ENCODE measurements around the gene HOXB3. TPM values are rescaled to one million over a fixed set of nuclear protein-coding genes. Genes with fewer than 3 reads are reported as not detected.

The HOXB3 gene
- total RNA-seq, 4 donors from 2014 or later: 3.7 to 14.1 (median 9.4) TPM

GRCh38 chr17:48577330-48577945, 12.6 kb downstream of the HOXB3 start:
- peak overlapping the region; percentile 43 to 85 (median 81) for H3K27ac ChIP-seq
- peaks cover 0 to 88% of the 10 kb centered on the region in 2 donors for H3K27me3 ChIP-seq
- no peak for TF ChIP-seq POLR2A (IDR thresholded peaks at IDR 0.05)
- TF ChIP-seq EP300 (IDR thresholded peaks at IDR 0.05): no peak
- TF ChIP-seq CTCF (IDR thresholded peaks at IDR 0.05): no peak
- peak overlapping the region; percentile 30 to 58 (median 44) for H3K4me3 ChIP-seq
- no peaks in the 10 kb centered on the region for H3K9me3 ChIP-seq
- 2 to 3% methylated on average over 15 to 19 of the region's 19 CpGs for WGBS, 2 donors
- no peaks in the 10 kb centered on the region for H3K36me3 ChIP-seq
- DNase-seq (ENCODE audit: low spot score in 2 of 2): no peak
- H3K4me1 ChIP-seq: peaks cover 0 to 67% (median 16%) of the 10 kb centered on the region in 4 donors

- WGBS, 2 donors: 3 to 5% methylated on average over 30 to 39 of the region's 43 CpGs
- no peaks in the 10 kb centered on the region for H3K36me3 ChIP-seq
- peaks cover 0 to 65% (median 16%) of the 10 kb centered on the region in 4 donors for H3K4me1 ChIP-seq
- H3K27me3 ChIP-seq: peaks cover 0 to 87% of the 10 kb centered on the region in 2 donors
- H3K27ac ChIP-seq: peak overlapping the region; percentile 43 to 85 (median 81)
- H3K4me3 ChIP-seq: peak overlapping the region; percentile 30 to 58 (median 44)
- no peak for DNase-seq (ENCODE audit: low spot score in 2 of 2)
- no peaks in the 10 kb centered on the region for H3K9me3 ChIP-seq
- TF ChIP-seq CTCF (IDR thresholded peaks at IDR 0.05) (no peak), EP300 (IDR thresholded peaks at IDR 0.05) (peak in 1 of 2 donors; percentile 22), POLR2A (IDR thresholded peaks at IDR 0.05) (no peak)
Measured at GRCh38 chr17:48576479-48577309, 13.3 kb downstream of the HOXB3 start.

- Histone ChIP-seq H3K27ac (peak overlapping the region; percentile 43 to 85 (median 81)), H3K27me3 (peaks cover 0 to 87% of the 10 kb centered on the region in 2 donors), H3K36me3 (no peaks in the 10 kb centered on the region), H3K9me3 (no peaks in the 10 kb centered on the region), H3K4me1 (peaks cover 0 to 67% (median 13%) of the 10 kb centered on the region in 4 donors), H3K4me3 (peak overlapping the region in 3 of 4 donors; percentile 34 to 58 (median 53))
- DNase-seq (ENCODE audit: low spot score in 2 of 2): no peak
- no peak for TF ChIP-seq POLR2A (IDR thresholded peaks at IDR 0.05)
- TF ChIP-seq CTCF (IDR thresholded peaks at IDR 0.05): no peak
- peak in 1 of 2 donors; percentile 30 for TF ChIP-seq EP300 (IDR thresholded peaks at IDR 0.05)
- 9 to 19% methylated on average over 22 of the region's 22 CpGs for WGBS, 2 donors
Measured at GRCh38 chr17:48575673-48576478, 14.2 kb downstream of the HOXB3 start.

GRCh38 chr17:48575066-48575582, 14.9 kb downstream of the HOXB3 start:
- no peaks in the 10 kb centered on the region for H3K9me3 ChIP-seq
- H3K4me3 ChIP-seq: peak overlapping the region in 1 of 4 donors; percentile 1
- peak overlapping the region; percentile 43 to 85 (median 81) for H3K27ac ChIP-seq
- H3K27me3 ChIP-seq: peaks cover 0 to 87% of the 10 kb centered on the region in 2 donors
- WGBS, 2 donors: 29% methylated on average over 7 of the region's 7 CpGs
- H3K36me3 ChIP-seq: no peaks in the 10 kb centered on the region
- TF ChIP-seq EP300 (IDR thresholded peaks at IDR 0.05) (no peak), POLR2A (IDR thresholded peaks at IDR 0.05) (no peak), CTCF (IDR thresholded peaks at IDR 0.05) (no peak)
- H3K4me1 ChIP-seq: peaks cover 0 to 75% (median 13%) of the 10 kb centered on the region in 4 donors
- no peak for DNase-seq (ENCODE audit: low spot score in 2 of 2)
